Thyroid gland (tissue), 4 donors: ENCODE data around the gene SCFD2. TPM values are rescaled to one million over a fixed set of nuclear protein-coding genes. Genes with fewer than 3 reads are reported as not detected.

Experiments
- DNase-seq, 2 donors: peaks; one replicate each; pipeline ENCODE4 v3.0.0-alpha.2; 2019
- H3K27ac ChIP-seq, 3 donors: fragments of 200-600 bp; sonication (generic); 1 replicate in 2 of 3; 2 replicates in 1 of 3; pipeline ENCODE4 v1.5.1; 2016 to 2019; ENCODE audit warnings: mild to moderate bottlenecking in 1 of 3, moderate library complexity in 1 of 3
- H3K27me3 ChIP-seq: fragments of 200-600 bp; sonication (generic); one replicate; pipeline ENCODE4 v1.5.1; 2019
- H3K36me3 ChIP-seq, 2 donors: fragments of 200-600 bp; sonication (generic); one replicate each; pipeline ENCODE4 v1.5.1; 2016 to 2019
- H3K4me1 ChIP-seq, 2 donors: fragments of 200-600 bp; sonication (generic); one replicate each; pipeline ENCODE4 v1.5.1; 2017 to 2019
- H3K4me3 ChIP-seq, 3 donors: fragments of 200-600 bp; sonication (generic); replicated peaks in 1 of 3; 1 replicate in 2 of 3; 2 replicates in 1 of 3; pipeline ENCODE4 v1.5.1; 2016; ENCODE audit warnings: mild to moderate bottlenecking in 1 of 3
- H3K9me3 ChIP-seq: fragments of 200-600 bp; sonication (generic); one replicate; pipeline ENCODE4 v1.5.1; 2017
- CTCF ChIP-seq, 6 experiments: fragments of 200-600 bp in 3 of 6; fragments of 450-650 bp in 3 of 6; sonication (generic) in 3 of 6; IDR thresholded peaks; one replicate each; pipeline ENCODE4 v1.5.1; 2016 to 2019; ENCODE audit warnings: antibody characterized with exemption in 6 of 6, mild to moderate bottlenecking in 2 of 6, inconsistent platforms in 1 of 6, moderate library complexity in 1 of 6
- POLR2A ChIP-seq, 2 donors: fragments of 450-650 bp; IDR thresholded peaks; one replicate each; pipeline ENCODE4 v1.6.1; 2017; ENCODE audit warnings: antibody characterized with exemption in 2 of 2, mild to moderate bottlenecking in 2 of 2, moderate library complexity in 1 of 2
- WGBS, 2 donors: methylation state at CpG; one replicate each; pipeline ENCODE4 v1.1.5; 2017; 5-methylcytosine and 5-hydroxymethylcytosine counted together
- intact Hi-C: fragments of 100-400 bp; cut with DNase I; formaldehyde crosslinking; loops from one replicate; pipeline ENCODE4 v1.15.1; 2023
- total RNA-seq, 4 donors: library from RNA; depleted of rRNA; stranded (reverse); fragments of >200 nt; gene quantifications; one replicate each; pipeline ENCODE4 v1.2.3, GENCODE V29; 2016

The SCFD2 gene
- total RNA-seq, 4 donors from 2014 or later, result 10.3 to 32.9 (median 28.2) TPM

- no peaks in the 10 kb centered on the region for H3K36me3 ChIP-seq
- H3K27me3 ChIP-seq, result no peaks in the 10 kb centered on the region
- H3K9me3 ChIP-seq, result no peaks in the 10 kb centered on the region
- TF ChIP-seq POLR2A (IDR thresholded peaks at IDR 0.05), result no peak
- no peak for TF ChIP-seq CTCF (IDR thresholded peaks at IDR 0.05)
- no peak for DNase-seq
- no peaks in the 10 kb centered on the region for H3K4me1 ChIP-seq
- intact Hi-C loops, result no loop called here
- H3K27ac ChIP-seq, result no peak overlapping the region
- 85 to 88% methylated on average over 4 of the region's 4 CpGs for WGBS, 2 donors
- H3K4me3 ChIP-seq, result no peak overlapping the region
Measured at GRCh38 chr4:52946855-52947254, 419.0 kb downstream of the SCFD2 start.

- TF ChIP-seq POLR2A (IDR thresholded peaks at IDR 0.05) (no peak), CTCF (IDR thresholded peaks at IDR 0.05) (no peak)
- Histone ChIP-seq H3K4me1 (no peaks in the 10 kb centered on the region), H3K27ac (no peak overlapping the region), H3K27me3 (no peaks in the 10 kb centered on the region), H3K36me3 (no peaks in the 10 kb centered on the region), H3K9me3 (no peaks in the 10 kb centered on the region), H3K4me3 (no peak overlapping the region)
- no peak for DNase-seq
- WGBS, 2 donors, result 90 to 91% methylated on average over 2 of the region's 2 CpGs
- intact Hi-C loops, result no loop called here
Measured at GRCh38 chr4:52945982-52946381, 419.9 kb downstream of the SCFD2 start.

DNA sequence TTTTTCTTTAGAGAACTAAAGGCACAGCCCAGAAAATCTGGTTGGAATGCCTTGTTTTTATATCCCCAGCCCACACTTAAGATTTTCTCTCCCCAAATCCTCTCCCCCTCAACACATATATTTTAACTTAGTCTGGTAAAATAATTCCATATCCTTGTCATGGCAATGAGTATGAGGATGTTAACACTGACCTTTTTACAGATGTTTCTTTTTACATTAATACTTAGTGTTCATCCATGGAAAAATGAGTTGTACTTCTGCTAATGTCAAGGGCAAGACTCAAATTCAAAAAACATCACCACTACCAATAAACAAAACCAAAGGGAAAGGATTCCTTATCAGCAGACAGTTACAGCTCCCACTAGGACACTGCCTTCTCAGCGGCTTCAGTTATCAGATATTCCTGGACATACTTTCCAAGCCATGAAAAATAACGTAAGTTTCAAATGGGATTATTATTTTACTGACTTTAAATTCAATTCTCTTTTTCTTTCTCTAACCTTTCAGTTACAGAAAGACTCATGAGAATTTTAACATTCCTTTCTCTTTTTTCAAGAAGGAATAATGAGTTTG lies 420.4 kb downstream of the SCFD2 start:
- no peak overlapping the region for H3K27ac ChIP-seq
- H3K4me1 ChIP-seq, result no peaks in the 10 kb centered on the region
- H3K27me3 ChIP-seq, result no peaks in the 10 kb centered on the region
- H3K9me3 ChIP-seq, result no peaks in the 10 kb centered on the region
- WGBS, 2 donors, result 79 to 83% methylated on average over 2 of the region's 2 CpGs
- intact Hi-C loops, result no loop called here
- no peaks in the 10 kb centered on the region for H3K36me3 ChIP-seq
- TF ChIP-seq CTCF (IDR thresholded peaks at IDR 0.05) (no peak), POLR2A (IDR thresholded peaks at IDR 0.05) (no peak)
- no peak for DNase-seq
- H3K4me3 ChIP-seq, result no peak overlapping the region

GRCh38 chr4:52943677-52944076 lies 422.2 kb downstream of the SCFD2 start:
- no peaks in the 10 kb centered on the region for H3K27me3 ChIP-seq
- H3K4me1 ChIP-seq, result no peaks in the 10 kb centered on the region
- TF ChIP-seq CTCF (IDR thresholded peaks at IDR 0.05) (no peak), POLR2A (IDR thresholded peaks at IDR 0.05) (no peak)
- no peak overlapping the region for H3K4me3 ChIP-seq
- intact Hi-C loops, result no loop called here
- no peak for DNase-seq
- H3K27ac ChIP-seq, result no peak overlapping the region
- no peaks in the 10 kb centered on the region for H3K36me3 ChIP-seq
- no peaks in the 10 kb centered on the region for H3K9me3 ChIP-seq

- WGBS, 2 donors, result 92 to 98% methylated on average over 1 of the region's 1 CpG
- DNase-seq, result no peak
- Histone ChIP-seq H3K36me3 (no peaks in the 10 kb centered on the region), H3K27me3 (no peaks in the 10 kb centered on the region), H3K27ac (no peak overlapping the region), H3K9me3 (no peaks in the 10 kb centered on the region), H3K4me1 (no peaks in the 10 kb centered on the region), H3K4me3 (no peak overlapping the region)
- intact Hi-C loops, result no loop called here
- no peak for TF ChIP-seq CTCF (IDR thresholded peaks at IDR 0.05)
- no peak for TF ChIP-seq POLR2A (IDR thresholded peaks at IDR 0.05)
Measured at GRCh38 chr4:52942936-52943335, 422.9 kb downstream of the SCFD2 start.
